HG03139 (cell line): Measurements from ENCODE around the gene PAM16.

Experiments
- ATAC-seq: cut with Tn5 transposase; IDR thresholded peaks from one replicate; pipeline ENCODE4 v1.9.1; 2021; ENCODE audit not compliant: unreplicated experiment

PAM16 gene

DNA sequence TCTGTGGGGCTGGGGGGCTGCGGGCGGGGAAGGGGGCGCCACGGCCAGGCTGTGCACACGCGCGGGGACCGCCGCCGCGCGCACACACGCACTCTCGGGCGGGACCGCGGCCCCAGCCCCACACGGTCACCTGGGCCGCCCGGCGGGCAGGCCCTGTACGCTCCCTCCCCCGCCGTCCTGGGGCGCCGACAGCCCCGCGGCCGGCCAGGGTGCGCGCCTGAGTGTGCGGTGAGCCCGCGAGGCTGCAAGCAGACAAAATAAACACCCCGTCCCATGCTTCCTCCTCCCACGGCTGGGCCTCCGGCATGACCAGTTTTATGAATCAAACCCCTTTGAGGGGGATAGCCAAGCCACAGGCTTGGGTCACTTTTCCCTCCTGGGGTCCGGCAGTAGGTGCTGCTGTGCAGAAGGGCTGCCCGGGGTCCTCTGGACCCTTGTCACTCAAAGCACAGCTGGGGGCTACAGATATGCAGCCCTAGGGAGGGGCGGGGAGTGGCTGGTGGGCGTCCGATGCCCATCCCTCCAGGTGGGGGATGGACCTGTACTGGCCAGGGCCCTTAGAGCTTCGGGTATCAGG lies 21.0 kb upstream of the PAM16 start:
- no peak for ATAC-seq

DNA sequence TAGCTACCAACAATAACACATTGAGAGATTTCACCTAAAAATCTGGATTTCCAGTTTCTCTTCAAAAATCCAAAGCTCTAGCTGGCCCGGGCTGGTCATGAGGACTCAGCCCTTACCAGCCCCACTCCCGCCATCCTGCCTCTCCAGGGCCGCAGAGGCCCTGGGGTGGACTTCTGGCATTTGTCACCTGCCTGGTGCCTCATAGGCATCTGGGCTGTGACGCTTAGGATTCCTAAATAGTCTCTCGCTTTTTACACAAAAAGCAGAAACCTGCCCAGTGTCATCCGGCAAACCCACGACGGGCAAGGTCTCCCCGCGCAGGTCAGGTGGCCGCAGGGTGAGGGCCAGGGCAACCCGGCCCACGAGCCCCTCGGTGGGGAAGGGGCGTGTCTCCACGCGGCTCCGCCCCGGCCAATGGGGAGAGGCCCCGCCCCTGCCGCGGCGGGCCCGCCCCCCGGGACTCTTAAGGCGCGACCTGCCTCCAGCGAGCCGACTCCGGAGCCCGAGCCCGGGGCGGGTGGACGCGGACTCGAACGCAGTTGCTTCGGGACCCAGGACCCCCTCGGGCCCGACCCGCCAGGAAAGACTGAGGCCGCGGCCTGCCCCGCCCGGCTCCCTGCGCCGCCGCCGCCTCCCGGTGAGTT lies 20.4 kb upstream of the PAM16 start, which contains the start of gene VASN:
TSS of gene VASN (plus strand) at position 492 of the 644 bp plus-strand sequence. CDS start 9,030 bp downstream, outside the sequence.
- ATAC-seq: no peak

DNA sequence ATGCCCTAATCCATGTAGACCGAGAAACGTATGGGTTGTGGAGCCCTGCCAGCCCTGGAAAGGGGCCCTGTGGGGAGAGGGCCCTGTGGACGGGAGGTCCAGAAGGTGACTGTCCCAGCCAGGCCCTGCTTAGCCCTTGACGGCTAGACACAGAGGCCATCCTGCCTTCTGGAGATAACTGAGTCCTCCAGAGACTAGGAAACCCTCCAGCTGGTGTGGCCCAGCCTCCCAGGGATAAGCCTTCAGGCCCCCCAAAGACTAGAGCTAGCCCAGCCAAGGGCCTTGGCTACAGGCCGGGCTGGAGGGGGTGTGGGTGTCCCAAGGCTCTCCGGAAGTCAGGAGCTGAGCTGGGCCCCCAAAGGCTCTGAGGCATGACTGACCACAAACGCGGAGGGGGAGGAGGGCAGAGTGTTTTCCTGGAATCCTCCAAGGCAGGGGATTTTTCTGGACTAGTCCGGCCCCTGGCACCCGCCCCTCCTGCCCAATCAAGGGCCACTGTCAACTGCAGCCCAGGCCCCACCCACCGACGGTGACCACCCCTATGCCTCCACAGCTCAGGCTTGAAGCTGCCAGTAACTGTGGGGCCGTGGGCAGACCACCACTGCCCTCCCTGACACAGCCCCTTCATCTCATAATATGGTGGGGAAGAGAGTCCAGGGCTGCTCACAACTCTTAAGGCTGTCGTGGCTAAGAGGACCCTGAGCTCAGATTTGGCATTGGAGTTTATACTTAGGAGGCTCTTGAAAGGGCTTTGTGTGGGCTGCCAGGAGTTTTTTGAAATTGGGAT lies 19.6 kb upstream of the PAM16 start:
- ATAC-seq: no peak

DNA sequence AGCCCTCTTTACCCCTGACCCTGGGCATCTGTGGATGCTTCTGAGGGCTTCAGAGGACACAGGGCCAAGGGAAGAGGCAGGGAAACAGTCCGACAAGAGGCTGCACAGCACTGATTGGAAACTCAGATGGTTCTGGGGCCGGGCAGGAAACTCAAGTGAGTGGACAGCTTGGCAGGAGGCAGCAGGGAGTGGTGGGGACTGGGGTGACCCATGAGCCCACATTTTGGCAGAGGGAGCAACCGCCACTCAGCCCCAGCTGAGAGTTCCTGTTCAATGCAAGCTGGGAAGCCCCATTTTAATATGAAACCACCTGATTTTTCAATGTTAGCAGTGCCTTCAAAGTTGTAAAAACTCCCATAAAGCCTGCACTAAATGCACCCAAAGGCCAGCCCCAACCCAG lies 19.0 kb upstream of the PAM16 start:
- ATAC-seq: no peak

DNA sequence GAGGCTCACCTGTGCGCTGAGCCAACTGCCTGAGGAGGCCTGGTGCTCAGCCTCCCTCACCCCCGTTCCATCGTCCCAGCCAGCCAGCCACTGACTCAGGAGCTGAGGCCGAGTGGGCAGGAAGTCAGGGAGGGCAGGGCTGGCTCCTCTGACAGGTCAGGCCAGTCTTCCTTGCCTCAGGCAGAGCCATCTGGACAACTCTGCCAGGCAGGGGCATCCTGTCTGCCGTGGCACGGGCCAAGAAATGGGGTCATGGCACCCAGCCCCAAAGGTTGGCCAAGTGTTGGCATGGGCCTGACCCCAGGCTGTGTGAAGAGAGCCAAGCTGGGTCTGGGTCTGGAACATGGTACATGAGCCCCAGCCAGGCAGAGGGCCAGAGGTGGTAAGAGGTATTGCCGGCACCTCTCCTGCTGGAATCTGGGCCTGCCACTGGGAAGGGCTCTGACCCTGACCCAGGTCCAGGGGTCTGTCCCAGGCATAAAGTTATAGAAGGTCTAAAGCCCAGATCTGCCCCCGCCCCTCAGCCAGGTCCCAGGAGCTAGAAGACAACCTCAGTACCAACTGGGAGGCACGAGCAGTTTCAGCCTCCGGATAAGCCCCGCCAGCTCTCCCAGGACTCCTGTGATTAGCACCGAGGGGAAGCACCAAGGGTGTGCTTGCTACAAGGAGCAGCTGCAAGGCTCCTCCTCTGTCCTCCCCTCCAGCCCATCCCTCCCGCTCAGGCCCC lies 18.0 kb upstream of the PAM16 start:
- ATAC-seq: no peak

DNA sequence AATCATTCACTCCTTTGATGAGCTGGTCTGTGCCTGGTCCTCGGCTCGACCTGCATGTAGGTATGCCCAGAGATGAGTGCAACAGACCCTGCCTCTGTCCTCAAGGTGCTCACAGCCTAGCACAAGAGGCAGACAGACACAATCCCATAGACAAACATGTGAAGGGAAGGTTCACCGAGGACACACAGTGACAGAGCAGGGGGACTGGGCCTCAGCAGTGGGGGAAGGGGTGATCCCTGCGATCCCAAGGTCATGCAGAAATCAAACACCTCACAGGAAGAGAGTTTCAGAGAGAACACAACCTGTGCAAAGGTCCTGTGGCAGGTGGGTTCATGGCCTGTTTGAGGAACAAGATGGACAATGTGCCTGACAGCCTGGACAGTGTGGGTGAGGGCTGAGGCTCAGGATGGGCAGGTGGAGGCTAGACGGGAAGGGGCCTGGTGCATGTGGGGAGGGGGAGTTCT lies 16.3 kb upstream of the PAM16 start:
- ATAC-seq: no peak

DNA sequence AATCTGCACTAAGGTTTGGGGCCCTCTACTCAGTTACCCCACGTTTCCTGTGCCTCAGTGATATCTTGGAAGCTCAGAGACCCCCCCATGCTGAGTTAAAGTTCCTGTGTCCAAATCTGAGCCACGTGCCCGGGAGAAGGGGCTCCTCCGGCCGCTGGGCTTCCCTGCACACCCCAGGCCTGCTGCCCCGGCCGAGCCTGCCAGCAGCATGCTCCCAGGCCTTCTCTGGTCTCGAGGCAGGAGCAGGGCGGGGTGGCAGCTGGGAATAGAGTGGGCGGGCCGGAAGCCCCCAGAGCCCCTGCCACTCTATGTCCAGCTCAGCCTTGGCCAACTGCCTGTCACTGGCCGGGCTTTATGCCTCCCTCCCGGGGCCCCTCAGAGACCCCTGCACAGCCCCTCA lies 14.9 kb upstream of the PAM16 start:
- no peak for ATAC-seq

DNA sequence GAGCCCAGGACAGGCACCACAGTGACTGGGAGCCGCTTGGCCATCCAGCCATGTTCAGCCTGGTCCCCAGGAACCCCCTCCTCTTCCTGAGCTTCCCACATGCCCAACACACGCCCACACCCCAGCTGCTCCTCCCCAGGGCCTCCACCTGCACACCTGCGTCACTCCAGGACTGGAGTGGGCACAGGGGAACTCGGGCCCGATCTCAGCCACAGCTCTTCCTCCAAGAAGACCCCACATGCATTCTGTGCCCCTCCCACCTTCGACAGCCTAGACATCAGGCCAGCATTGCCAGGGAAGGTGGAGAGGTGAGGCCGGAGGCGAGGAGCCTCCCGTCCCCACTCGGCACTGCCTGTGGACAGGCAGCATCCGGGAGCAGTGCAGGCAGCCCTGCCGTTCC lies 14.5 kb upstream of the PAM16 start:
- no peak for ATAC-seq

DNA sequence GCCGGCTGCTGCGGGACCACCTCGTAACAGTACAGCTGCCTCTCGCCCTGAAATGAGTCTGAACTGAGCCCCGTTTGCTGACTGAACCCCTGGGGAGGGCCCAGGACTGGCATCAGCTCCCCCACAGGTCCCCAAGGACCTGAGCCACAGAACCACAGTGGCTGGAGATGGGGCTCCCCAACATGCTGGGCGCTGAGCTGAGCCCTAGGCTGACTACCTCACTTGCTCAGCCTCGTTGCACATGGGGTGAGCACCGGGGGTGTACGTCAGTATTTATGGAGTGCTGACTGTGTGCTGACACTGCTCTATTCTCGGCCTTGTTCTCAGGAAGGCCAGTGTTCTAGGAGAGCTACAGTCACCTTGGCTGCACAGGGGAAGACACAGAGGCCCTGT lies 13.9 kb upstream of the PAM16 start:
- ATAC-seq: no peak

DNA sequence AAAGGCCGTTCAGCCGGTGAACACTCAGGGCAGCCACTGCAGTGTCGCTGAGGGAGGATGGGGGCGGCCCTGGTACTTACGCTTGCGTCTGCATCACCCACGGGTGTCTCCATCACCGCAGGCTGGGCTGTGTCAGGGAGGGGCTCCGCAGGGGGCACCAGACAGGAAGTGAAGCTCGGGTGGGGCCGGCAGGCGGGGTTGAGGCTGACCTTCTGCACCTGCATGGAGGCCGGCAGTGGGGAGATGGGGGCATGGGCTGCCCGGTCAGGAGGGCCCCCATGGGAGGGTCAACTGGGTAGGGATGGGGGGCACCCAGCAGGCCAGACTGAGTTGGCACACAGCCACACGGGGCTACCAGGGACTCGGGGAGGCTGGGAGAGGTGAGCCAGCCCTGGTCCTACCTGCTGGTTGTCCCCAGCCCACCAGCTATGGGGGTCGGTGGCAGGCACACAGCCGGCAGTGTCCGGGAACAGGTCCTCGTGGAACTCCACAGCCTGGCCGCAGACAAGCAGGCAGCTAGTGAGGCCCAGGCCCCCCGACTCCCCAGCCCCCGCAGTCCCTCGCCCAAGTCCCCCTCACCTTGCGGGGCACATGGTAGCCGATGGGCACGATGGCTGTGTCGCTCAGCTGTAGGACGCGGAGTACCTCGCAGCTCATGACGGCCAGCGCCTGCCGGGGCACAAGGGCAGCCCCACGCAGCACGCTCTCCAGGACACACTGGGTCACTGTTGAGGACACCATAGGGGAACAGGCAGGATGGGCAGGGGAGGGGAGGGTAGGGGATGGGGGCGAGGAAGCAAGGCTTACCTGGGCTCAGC lies 13.3 kb upstream of the PAM16 start:
- ATAC-seq: no peak

DNA sequence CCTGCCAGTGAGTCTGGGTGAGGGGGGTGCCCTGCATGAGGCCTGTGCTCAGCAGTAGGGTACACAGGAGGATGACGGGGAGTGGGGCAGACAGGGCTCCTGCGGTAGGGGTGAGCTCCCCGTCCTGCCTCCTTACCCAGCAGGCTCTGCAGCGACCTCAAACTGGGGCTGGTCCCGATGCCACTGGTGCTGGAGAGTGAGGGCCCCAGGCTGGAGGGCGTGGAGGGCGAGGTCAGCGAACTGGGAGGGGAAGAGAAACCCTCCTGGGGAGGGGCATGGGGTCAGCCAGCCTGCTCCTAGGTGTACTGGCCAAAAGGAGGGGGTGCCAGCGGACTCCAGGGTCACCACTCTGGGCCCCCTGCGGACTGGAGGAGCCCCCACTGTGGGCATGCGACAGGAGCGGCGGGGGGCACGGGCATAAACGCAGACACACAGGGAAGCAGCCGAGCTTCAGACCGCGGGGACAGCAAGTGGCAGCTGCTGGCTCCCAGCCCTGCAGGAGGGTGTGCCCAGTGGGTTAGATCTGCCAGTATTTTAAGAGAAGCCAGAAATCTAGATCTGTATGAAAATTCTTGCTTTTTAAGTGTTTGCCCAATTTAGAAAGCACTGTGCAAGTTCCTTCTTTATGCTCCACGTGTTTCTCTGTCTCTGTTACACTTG lies 11.5 kb upstream of the PAM16 start:
- no peak for ATAC-seq

DNA sequence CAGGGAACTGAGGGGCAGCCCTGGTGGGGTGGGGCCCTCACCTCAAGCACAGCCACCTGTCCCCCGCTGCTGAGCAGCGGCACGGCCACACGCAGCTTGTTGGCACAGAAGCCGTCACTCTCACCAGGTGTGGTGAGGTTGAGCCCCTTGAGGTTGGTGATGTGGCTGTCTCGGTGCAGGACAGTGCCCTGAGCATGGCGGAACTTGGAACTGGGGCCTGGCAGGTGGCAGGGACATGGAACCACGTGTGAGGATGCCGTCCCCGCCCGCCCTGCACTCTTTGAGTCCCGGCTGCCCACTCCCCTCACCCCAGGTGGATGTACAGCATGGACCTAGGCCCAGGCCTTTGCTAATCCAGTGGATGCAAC lies 10.8 kb upstream of the PAM16 start:
- ATAC-seq: no peak

DNA sequence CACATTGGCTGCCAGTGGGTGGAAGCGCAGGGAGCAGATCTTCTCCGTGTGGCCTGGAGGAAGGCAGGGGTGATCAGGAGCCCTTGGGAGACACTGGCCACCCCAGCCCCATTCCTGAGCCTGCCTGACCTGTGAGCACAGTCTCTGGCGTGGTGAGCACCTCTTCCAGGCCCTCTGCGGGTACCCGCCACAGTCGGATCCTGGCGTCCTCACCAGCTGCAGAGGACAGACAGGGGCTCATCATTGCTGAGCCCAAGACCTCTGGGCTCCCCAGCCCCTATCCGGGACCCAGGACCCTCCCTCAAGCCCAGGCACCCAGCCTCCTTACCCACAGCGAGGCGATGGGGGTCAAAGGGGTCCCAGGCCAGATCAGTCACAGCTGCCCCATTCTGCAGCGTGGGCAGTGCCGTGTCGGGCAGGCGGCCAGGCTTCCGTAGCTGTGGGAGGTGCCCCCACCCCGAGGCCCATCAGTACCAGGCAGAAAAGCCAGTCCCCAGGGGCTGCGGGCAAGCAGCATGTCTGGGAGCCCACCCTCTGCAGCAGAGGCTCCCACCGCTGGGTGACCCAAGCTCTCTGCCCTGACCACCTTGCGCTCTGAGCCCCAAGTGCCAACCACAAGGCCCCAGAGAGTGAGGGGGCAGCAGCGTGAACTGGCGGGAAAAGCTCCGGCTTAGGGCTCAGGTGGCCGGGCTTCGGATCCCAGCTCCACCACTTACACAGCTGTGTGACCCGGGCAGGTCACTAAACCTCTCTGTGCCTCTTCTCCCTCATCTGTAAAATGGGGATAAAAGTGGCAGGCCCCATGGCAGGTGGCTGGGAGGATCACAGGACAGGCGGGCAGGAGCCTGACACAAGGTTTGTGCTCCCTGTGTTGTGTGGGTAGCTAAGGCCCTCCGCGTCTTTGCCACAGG lies 10.2 kb upstream of the PAM16 start:
- ATAC-seq: no peak

DNA sequence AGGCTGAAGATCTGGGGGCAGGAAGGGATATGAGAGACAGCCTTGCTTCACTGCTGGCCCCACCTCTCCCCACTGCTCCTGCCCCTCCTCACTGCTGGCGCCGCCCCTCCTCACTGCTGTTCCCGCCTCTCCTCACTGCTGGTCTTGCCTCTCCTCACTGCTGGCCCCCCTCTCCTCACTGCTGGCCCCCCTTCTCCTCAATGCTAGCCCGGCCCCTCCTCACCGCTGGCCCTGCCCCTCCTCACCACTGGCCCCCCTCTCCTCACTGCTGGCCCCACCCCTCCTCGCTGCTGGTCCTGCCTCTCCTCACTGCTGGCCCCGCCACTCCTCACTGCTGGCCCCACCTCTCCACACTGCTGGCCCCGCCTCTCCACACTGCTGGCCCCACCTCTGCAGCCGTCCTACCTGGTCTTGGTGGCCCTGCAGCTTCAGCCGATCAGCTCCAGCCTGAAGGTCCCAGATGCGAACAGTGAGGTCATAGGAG lies 9.5 kb upstream of the PAM16 start:
- ATAC-seq: no peak

DNA sequence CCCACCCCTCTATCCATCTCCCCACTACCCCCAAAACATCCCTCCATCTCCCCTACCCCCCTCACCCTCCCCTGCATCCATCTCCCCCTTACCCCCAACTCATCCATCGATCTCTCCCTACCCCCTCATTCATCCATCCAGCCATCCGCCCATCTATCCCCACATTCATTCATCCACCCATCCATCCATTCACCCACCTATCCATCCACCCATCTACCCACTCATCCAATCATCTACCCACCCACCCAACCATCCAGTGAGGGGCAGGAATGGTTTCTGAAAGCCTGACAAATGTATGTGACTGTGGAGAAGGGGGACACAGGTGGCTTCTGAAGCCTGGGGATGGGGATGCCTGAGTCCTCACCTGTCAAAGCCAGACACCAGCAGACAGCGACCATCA lies 8.8 kb upstream of the PAM16 start:
- ATAC-seq: no peak

DNA sequence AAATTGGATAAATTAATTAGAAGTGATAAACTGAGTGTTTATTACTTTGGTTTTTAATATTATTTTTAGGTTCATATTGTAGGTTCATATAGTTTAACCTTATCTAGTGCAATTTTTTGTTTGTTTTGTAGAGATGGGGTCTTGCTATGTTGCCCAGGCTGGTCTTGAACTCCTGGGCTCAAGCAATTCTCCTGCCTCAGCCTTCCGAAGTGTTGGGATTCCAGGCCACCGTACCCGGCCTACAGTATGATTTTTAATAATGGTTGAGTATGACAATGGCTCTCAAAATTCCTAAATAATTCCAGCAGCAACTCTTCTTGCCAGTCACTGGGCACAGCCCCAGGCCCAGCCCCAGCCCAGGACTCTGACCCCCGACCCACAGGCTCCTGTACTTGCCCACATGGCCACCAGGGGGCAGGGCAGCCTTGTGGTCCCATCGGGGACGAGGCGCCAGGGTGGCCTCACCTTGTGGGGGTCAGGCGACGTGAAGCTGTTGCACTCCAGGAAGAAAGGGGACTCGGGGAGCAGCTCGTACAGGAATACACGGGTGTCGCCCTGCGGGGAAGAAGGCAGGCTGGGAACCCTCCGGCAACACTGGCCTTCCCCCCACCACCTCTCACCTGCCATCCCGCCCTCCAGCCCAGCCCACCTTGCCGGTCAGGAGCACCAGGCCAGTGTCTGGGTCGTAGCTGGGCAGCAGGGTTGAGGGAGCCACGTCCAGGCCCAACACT lies 7.9 kb upstream of the PAM16 start:
- no peak for ATAC-seq

DNA sequence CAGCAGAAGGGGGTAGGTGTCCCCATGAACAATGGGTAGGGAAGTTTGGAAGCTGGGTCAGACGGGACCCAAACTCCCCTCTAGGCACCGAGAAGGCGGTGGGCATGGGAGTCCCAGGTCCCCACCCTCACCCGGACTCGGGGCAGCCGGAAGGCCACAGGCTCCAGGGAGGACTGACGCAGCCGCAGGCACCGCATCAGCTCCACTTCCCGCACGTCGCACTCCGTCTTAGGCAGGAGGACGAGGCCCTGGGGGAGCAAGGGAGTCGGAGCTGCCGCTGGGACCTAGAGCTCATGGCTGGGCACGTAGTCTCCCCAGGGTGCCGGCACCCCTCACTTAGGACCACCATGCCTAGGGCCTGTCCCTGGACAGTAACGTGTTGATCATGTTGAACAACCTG lies 7.1 kb upstream of the PAM16 start:
- no peak for ATAC-seq

DNA sequence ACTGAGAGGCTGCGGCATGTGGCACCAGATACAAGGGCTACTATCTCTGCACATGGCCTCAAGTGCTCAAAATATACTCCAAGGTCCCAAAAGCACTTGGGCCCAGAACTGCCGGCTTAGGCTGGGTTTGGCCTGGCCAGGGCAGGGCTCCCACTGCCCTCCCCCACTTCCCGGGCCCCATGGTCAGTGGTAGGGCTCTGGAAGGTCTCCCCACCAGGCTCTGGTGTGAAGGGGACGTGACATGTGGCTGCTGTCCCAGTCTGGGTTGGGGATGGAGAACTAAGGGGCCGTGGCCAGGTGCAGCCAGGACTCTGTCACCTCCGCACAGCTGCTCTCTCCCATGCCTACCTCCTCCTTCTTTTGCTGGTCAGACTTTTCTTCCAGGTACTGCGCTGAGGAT lies 5.7 kb upstream of the PAM16 start:
- ATAC-seq: no peak
